ENCODE measurements around the gene MPL.

MPL gene

DNA sequence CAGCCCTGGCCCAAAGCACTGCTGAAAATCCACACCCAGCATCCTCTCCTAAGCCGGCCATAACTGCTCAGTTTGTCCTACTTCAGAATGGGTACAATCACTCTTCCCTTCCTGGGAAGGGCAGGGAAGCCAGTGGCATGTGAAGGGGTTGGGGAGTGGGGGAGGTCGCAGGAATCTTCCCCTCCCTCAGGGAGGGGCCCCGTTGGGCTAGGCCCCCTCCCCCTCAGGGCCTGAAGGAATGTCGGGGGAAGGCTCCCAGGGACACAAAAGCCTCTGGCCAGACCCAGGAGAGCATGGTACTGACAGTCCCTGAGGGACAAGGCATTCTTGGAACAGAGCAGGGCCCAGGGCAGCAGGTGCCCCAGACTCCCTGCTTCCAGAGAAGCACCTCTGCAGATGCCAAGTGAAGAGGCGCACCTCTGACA is 29.0 kb downstream of the MPL start:
- TF ChIP-seq, protein P1, sequence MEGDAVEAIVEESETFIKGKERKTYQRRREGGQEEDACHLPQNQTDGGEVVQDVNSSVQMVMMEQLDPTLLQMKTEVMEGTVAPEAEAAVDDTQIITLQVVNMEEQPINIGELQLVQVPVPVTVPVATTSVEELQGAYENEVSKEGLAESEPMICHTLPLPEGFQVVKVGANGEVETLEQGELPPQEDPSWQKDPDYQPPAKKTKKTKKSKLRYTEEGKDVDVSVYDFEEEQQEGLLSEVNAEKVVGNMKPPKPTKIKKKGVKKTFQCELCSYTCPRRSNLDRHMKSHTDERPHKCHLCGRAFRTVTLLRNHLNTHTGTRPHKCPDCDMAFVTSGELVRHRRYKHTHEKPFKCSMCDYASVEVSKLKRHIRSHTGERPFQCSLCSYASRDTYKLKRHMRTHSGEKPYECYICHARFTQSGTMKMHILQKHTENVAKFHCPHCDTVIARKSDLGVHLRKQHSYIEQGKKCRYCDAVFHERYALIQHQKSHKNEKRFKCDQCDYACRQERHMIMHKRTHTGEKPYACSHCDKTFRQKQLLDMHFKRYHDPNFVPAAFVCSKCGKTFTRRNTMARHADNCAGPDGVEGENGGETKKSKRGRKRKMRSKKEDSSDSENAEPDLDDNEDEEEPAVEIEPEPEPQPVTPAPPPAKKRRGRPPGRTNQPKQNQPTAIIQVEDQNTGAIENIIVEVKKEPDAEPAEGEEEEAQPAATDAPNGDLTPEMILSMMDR (IDR thresholded peaks at IDR 0.05; ENCODE audit: insufficient read depth, low read length, poor library complexity, severe bottlenecking): no peak
- no peak for TF ChIP-seq EZH2phosphoT487 (conservative IDR thresholded peaks at IDR 0.05; ENCODE audit: low read length)

DNA sequence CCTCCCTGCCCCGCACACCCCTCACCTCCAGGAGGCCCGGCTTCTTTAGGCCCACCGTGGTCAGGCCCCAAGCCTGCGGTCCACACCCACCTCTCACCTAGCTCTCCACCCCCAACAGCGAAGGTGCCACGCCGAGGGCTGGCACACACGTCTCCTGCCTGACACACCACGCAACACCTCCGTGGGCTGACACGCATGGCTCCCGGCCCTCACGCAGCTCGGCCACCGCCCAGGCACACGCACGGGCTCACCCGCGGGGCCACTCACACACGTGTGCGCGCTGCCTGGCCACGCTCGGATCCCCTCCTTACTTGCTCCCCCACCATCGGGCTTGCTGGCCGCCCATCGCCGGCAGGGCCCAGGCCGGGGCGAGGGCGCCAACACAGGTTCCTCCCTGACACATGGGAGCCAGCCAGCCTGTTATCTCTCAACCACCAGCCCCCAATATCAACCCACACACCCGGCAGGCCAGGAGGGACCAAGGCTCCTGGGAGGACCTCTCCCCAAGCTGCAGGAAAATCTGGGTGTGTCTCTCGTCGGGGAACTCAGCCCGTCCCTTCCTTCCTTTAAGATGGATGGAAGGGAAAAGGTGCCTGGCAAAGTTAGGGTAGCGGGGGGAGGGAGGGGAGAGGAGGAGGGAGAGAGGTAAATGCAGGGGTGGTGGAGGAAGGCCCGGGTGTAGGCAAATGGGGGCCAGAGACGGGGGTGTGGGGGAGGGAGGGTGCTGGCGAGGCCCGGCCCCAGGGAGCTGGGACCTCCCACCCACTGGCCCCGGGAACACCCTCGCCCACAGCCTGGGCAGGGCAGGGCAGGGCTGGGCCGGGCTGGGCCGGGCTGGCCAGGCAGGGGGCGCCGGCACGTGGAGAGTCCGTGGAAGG is 29.6 kb downstream of the MPL start:
- Histone ChIP-seq H2AFZ (ENCODE audit: low read depth, low read length, severe bottlenecking) (peak overlapping the region; percentile 42), H3K36me3 (ENCODE audit: low read length) (no peaks in the 10 kb centered on the region), H4K20me1 (ENCODE audit: low read depth, low read length) (no peaks in the 10 kb centered on the region), H3K4me3 (ENCODE audit: insufficient read depth, low read length, poor library complexity, severe bottlenecking) (peak overlapping the region; percentile 98), H3K27me3 (ENCODE audit: low read length) (no peaks in the 10 kb centered on the region), H3K27ac (ENCODE audit: low read depth, low read length) (peak overlapping the region; percentile 84), H3K9me2 (replicated peaks; ENCODE audit: insufficient read depth, low read length) (no peaks in the 10 kb centered on the region), H3F3A (ENCODE audit: insufficient read depth) (peaks cover 21% of the 10 kb centered on the region), H3K4me2 (ENCODE audit: low read depth, low read length, poor library complexity, severe bottlenecking) (peak overlapping the region; percentile 86), H3K79me2 (ENCODE audit: insufficient read depth, low read length) (peaks cover 28% of the 10 kb centered on the region), H3K9ac (ENCODE audit: low read length) (peak overlapping the region; percentile 94), H3K9me3 (ENCODE audit: insufficient read depth, low read length) (no peaks in the 10 kb centered on the region)
- no peak for TF ChIP-seq EZH2phosphoT487 (conservative IDR thresholded peaks at IDR 0.05; ENCODE audit: low read length)
- TF ChIP-seq, protein P1 (IDR thresholded peaks at IDR 0.05; ENCODE audit: insufficient read depth, low read length, poor library complexity, severe bottlenecking): no peak

More for the DNA sequence above, 29.0 kb downstream of the MPL start:
- peaks cover 28% of the 10 kb centered on the region for H3F3A ChIP-seq (ENCODE audit: insufficient read depth)
- peak overlapping the region; percentile 86 for H3K4me2 ChIP-seq (ENCODE audit: low read depth, low read length, poor library complexity, severe bottlenecking)
- no peaks in the 10 kb centered on the region for H3K27me3 ChIP-seq (ENCODE audit: low read length)
- H4K20me1 ChIP-seq (ENCODE audit: low read depth, low read length): no peaks in the 10 kb centered on the region
- H3K79me2 ChIP-seq (ENCODE audit: insufficient read depth, low read length): peaks cover 28% of the 10 kb centered on the region
- H2AFZ ChIP-seq (ENCODE audit: low read depth, low read length, severe bottlenecking): no peak overlapping the region
- peaks cover 5% of the 10 kb centered on the region; the same call in 1 of the 2 replicates for H3K36me3 ChIP-seq (ENCODE audit: low read length)
- H3K9me3 ChIP-seq (ENCODE audit: insufficient read depth, low read length): no peaks in the 10 kb centered on the region
- H3K4me3 ChIP-seq (ENCODE audit: insufficient read depth, low read length, poor library complexity, severe bottlenecking): peak overlapping the region; percentile 98
- peak overlapping the region; percentile 94 for H3K9ac ChIP-seq (ENCODE audit: low read length)
- no peaks in the 10 kb centered on the region for H3K9me2 ChIP-seq (replicated peaks; ENCODE audit: insufficient read depth, low read length)
- H3K27ac ChIP-seq (ENCODE audit: low read depth, low read length): peak overlapping the region; percentile 84

DNA sequence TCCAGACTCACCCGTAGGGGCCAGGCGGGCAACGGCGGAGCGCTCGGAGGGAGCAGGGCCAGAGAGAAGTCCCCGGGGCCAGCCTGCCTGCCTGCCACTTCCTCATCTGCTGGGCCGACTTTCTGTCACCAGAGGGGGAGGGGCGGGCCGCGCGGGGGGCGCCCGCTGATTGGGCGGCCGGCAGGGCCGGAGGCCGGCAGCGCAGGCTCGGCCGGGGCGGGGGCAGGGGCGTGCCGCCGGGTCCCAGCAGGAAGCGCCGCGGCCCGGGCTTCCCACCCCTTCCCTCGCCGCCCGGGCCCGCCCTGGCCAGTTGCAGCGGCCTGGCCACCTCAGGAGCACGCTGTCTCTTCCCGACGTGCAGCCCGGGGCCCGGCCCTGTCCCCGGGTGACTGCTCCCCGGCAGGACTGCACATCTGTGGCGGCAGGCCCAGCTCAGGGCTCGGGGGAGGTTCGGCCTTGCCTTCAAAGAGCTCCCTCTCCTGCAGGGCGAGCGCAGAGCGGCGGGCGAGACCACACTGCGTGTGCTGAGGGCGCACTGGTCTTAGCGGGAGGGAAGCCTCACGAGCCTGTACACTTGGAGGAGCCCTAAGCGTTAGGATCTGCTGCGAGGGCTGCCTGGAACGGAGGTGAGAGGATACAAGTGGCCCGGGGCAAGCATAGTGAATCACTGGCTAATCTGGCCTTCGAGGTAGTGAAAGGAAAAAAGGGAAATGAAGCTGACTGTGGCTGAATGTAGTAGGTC is 30.5 kb downstream of the MPL start, which contains the start of gene ELOVL1:
Gene ELOVL1, minus strand, starts transcription at position 108 of the 742 bp plus-strand sequence. CDS start 2,402 bp downstream, outside the sequence.
- no peaks in the 10 kb centered on the region for H3K9me3 ChIP-seq (ENCODE audit: insufficient read depth, low read length)
- no peaks in the 10 kb centered on the region for H3K27me3 ChIP-seq (ENCODE audit: low read length)
- H2AFZ ChIP-seq (ENCODE audit: low read depth, low read length, severe bottlenecking): peak within 1 kb of the TSS; percentile 58
- peak within 1 kb of the TSS; percentile 84 for H3K27ac ChIP-seq (ENCODE audit: low read depth, low read length)
- peak within 1 kb of the TSS; percentile 86 for H3K4me2 ChIP-seq (ENCODE audit: low read depth, low read length, poor library complexity, severe bottlenecking)
- no peaks in the 10 kb centered on the region for H4K20me1 ChIP-seq (ENCODE audit: low read depth, low read length)
- H3K9ac ChIP-seq (ENCODE audit: low read length): peak within 1 kb of the TSS; percentile 94
- H3K79me2 ChIP-seq (ENCODE audit: insufficient read depth, low read length): peaks cover 28% of the 10 kb centered on the region
- H3F3A ChIP-seq (ENCODE audit: insufficient read depth): peaks cover 14% of the 10 kb centered on the region
- no peaks in the 10 kb centered on the region for H3K9me2 ChIP-seq (replicated peaks; ENCODE audit: insufficient read depth, low read length)
- no peak for TF ChIP-seq EZH2phosphoT487 (conservative IDR thresholded peaks at IDR 0.05; ENCODE audit: low read length)
- TF ChIP-seq, protein P1 (IDR thresholded peaks at IDR 0.05; ENCODE audit: insufficient read depth, low read length, poor library complexity, severe bottlenecking): no peak
- H3K36me3 ChIP-seq (ENCODE audit: low read length): no peaks in the 10 kb centered on the region
- peak within 1 kb of the TSS; percentile 98 for H3K4me3 ChIP-seq (ENCODE audit: insufficient read depth, low read length, poor library complexity, severe bottlenecking)

All from SU-DHL-6 (cell line).